ENCODE results near the gene HHIPL1.

The HHIPL1 gene

DNA sequence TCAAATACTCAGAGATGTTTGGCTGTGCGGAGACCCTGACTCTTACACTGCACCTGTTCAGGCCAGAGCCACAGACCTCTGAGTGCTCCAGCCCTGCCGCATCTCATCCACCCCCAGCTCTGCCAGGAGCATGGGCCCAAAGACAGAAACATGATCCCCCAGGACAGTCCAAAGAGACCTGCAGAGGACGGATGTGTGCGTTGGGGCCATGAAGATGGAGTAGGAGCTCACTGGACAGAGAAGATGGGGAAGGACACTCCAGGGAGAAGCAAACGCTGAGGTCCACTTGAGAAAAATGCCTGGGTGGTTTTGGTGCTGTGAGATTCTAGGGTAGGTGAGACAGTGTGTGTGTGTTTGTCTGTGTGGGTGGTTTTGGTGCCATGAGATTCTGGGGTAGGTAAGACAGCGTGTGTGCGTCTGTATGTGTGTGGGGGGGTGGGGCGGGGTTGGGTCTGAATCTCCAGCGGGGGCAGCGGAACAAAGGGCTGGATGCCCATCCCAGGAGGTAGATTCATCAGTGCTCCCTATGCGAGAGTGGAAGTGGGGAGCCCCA, 818 bp upstream of the HHIPL1 start:
- no peak for DNase-seq (ENCODE audit: low spot score)
- TF ChIP-seq, protein P1, sequence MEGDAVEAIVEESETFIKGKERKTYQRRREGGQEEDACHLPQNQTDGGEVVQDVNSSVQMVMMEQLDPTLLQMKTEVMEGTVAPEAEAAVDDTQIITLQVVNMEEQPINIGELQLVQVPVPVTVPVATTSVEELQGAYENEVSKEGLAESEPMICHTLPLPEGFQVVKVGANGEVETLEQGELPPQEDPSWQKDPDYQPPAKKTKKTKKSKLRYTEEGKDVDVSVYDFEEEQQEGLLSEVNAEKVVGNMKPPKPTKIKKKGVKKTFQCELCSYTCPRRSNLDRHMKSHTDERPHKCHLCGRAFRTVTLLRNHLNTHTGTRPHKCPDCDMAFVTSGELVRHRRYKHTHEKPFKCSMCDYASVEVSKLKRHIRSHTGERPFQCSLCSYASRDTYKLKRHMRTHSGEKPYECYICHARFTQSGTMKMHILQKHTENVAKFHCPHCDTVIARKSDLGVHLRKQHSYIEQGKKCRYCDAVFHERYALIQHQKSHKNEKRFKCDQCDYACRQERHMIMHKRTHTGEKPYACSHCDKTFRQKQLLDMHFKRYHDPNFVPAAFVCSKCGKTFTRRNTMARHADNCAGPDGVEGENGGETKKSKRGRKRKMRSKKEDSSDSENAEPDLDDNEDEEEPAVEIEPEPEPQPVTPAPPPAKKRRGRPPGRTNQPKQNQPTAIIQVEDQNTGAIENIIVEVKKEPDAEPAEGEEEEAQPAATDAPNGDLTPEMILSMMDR (IDR thresholded peaks at IDR 0.05; ENCODE audit: borderline replicate concordance, control extremely low read depth, extremely low read depth, insufficient read depth, missing control alignments): no peak
- in situ Hi-C loops (cut with MboI; ENCODE audit: low sequenced_read_pairs, unreplicated experiment): no loop called here

DNA sequence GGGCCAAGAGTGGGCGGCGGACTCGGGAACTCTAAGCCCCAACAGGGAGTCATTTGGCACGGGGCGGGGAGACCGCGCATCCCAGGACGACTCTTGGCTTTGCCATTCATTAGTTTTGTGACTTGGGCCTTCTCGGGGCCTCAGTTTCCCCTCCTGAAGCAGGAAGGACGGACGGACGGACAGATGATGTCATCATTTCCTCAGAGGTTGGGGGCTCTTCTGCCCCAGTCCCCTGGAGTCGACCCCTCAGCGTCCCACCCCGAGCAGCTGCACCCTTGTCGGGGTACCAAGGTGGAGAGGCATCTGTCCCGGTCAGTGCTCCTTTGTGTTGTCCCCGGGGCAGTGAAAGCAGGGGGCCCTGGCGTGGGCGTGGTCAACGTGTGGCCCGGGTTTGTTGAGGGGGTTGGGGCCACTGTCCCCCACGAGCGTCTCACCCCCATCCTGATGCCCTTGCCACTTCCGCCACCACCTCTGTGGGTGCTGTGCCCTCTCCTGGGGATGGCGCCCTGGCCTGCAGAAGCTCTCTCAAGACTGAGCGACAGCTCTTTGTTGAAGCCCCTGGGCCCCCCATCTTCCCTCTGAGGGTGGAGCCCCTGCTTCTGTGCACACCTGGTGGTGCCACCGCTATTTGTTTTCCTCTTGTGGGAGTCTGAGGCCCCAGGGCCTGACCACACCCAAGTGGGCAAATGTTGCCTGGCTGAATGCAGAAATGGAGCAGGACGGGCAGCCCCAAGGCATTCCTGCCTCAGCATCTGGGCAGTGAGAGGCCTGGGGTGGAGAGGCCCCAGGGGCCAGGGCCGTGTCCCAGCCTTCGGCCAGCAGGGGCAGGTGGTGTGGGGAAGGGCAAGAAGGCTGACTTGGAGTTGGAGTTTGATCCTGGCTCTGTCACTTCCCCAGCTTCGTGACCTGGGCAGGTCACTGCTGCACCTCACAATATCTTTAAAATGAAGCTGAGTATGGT, 896 bp downstream of the HHIPL1 start:
- in situ Hi-C loops (cut with MboI; ENCODE audit: low sequenced_read_pairs, unreplicated experiment): no loop called here
- TF ChIP-seq, protein P1 (IDR thresholded peaks at IDR 0.05; ENCODE audit: borderline replicate concordance, control extremely low read depth, extremely low read depth, insufficient read depth, missing control alignments): no peak

GRCh38 chr14:99647411-99647810, 2.5 kb downstream of the HHIPL1 start:
- DNase-seq (ENCODE audit: low spot score): no peak
- in situ Hi-C loops (cut with MboI; ENCODE audit: low sequenced_read_pairs, unreplicated experiment): no loop called here
- TF ChIP-seq, protein P1 (IDR thresholded peaks at IDR 0.05; ENCODE audit: borderline replicate concordance, control extremely low read depth, extremely low read depth, insufficient read depth, missing control alignments): no peak

More for the DNA sequence above, 896 bp downstream of the HHIPL1 start:
- DNase-seq (ENCODE audit: low spot score): no peak

DNA sequence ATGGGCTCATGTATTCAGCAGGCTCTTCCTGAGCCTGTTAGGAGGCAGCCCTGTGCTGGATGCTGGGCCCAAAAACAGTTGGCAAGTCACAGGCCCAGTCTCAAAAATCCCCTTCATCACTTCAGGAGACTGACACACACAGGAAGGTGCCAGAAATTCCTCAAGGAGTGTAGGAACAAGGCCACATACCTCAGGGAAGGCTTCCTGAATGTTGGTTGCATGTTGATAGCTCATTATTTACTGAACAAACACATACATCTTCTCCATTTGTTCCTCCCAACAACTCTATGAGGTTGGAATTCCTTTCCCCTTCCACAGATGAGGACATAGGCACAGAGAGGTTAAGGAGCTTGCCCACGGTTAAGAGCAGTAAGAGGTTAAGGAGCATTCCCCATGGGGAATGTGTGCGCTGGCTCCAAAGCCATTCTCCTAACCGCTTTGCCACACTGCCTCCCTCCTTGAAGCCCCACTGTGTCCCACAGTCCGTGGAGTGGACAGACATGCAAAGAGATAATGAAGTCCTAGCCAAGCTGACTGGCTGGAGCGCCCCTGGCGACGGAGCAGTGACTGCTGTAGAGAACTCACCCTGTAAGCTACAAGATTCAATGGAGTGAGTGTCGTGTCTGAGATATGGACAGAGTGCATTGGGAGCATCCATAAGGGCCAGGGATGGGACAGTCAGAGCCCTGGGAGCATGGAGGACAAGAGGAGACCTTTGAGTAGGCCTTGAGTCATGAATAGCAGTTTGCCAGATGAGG, 3.3 kb downstream of the HHIPL1 start:
- in situ Hi-C loops (cut with MboI; ENCODE audit: low sequenced_read_pairs, unreplicated experiment): no loop called here
- TF ChIP-seq, protein P1 (IDR thresholded peaks at IDR 0.05; ENCODE audit: borderline replicate concordance, control extremely low read depth, extremely low read depth, insufficient read depth, missing control alignments): no peak
- no peak for DNase-seq (ENCODE audit: low spot score)

- in situ Hi-C loops (cut with MboI; ENCODE audit: low sequenced_read_pairs, unreplicated experiment): no loop called here
- TF ChIP-seq, protein P1 (IDR thresholded peaks at IDR 0.05; ENCODE audit: borderline replicate concordance, control extremely low read depth, extremely low read depth, insufficient read depth, missing control alignments): no peak
- DNase-seq (ENCODE audit: low spot score): no peak
Measured at GRCh38 chr14:99649219-99649618, 4.3 kb downstream of the HHIPL1 start.

DNA sequence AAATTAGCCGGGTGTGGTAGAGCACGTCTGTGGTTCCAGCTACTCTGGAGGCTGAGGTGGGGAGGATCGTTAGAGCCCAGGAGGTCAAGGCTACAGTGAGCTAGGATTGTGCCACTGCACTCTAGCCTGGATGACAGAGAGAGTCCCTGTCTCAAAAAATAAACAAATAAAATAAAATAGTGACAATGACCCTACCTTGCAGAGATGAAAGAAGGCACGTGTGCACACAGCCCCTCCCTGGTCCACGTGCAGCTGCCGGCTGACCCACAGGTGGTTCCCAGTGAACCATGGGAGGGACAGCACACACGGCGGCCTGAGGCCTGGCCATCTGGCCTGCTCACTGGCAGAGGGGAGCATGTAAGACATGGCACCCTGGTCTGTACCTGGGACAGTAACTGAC, 4.7 kb downstream of the HHIPL1 start:
- TF ChIP-seq, protein P1 (IDR thresholded peaks at IDR 0.05; ENCODE audit: borderline replicate concordance, control extremely low read depth, extremely low read depth, insufficient read depth, missing control alignments): no peak
- no peak for DNase-seq (ENCODE audit: low spot score)
- in situ Hi-C loops (cut with MboI; ENCODE audit: low sequenced_read_pairs, unreplicated experiment): no loop called here

Data from GM13976 (cell line).